HG03066 (cell line): ENCODE data around the gene ANKRD65.
"Not testable (repeated sequence)": the region's sequence is repeated elsewhere in the genome, so short reads cannot be mapped to it uniquely, and the experiment has no call there.

Experiments used
- ATAC-seq: cut with Tn5 transposase; IDR thresholded peaks from one replicate; pipeline ENCODE4 v1.9.1; 2021; ENCODE audit warnings: low read depth; ENCODE audit not compliant: unreplicated experiment

Gene ANKRD65

DNA sequence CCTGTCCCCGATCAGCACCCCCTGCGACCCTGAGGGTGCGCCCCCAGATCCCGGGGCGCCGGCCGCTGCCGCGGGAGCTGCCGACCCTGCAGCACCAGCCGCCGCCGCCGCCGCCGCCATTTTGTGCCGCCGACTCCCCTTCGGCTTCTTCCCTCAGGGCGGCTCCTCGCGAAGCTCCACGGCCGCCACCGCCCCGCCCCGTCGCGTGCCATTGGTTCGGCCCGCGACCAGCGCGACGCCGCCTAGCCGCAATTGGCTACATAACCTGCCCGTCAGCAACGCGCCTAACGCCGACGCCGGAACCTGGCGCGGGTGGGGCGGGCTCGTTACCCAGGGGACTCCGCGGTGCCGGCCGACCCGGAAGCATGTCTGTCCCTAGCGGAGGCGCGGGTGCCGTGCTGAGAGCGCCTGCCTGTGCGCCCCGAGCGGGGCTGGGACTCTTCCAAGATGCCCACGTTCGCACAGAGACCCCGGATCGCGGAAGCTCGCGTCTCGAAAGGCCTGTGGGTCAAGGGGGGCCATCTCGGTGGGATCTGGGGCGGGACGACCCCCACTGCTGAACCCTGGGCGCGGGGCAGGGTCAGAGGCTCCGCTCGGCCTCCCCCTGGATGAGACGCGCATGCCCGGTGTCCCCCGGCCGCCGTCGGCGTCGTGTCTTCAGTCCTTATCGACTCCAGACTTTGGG lies 21.7 kb downstream of the ANKRD65 start, which contains the start of gene CCNL2:
TSS of gene CCNL2 (minus strand) at position 149 of the 685 bp plus-strand sequence. CDS start at position 120, 29 bp downstream.
- ATAC-seq: peak; percentile 88

DNA sequence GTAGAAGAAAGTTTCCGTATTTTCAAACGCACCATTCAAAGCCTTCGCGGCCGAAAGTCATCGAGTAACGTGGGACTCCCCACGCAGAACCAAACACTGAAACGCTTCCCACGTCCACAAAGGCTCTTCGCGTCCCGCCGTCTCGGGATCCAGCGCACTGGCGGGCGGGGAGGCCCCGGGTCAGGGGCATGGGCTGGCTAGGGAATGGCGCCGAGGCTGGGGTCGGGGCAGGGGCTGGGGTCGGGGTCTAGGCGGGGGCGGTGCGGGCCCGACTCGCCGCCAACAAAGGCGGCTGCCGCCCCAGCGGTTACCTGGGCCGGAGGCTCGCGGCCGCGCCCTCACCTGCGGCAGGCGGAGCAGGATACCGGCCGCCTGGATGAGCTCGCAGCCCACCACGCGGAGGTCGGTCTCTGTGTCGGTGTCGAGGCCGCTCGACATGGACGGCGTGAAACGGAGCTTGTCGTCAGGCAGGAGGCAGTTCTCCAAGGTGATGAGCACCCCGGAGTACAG lies 22.3 kb downstream of the ANKRD65 start:
- no peak for ATAC-seq

DNA sequence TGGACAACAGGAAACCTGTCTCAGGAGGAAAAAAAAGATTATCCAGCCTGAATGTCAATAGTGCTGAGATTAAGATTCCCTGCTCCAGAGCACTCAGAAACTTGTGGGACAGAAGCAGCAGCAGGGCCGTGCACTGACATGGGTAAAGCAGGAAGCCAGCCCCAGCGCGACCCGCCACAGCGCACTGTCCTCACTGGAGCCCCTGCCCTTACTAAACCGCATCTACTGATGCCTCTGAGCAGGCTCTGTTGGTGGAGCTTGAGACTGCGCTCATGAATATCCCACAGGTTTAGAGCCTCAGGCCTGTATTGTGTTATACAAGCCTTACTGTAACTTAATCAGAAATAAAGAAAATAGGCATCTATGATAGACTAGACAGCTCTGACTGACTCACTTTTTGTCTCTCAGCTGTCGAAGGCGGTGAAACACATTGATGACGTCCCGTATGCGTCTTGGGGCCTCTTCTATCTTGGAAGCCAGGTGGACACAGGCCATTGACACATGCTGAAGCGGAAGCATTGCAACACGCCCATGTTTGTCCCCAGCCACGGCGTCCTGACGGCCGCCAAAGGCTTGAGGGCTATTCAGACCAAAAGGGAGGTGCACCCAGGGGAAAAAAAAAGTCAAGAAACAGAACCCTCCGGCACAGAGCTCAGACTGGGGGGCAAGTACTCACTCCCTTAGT lies 23.1 kb downstream of the ANKRD65 start:
- no peak for ATAC-seq

DNA sequence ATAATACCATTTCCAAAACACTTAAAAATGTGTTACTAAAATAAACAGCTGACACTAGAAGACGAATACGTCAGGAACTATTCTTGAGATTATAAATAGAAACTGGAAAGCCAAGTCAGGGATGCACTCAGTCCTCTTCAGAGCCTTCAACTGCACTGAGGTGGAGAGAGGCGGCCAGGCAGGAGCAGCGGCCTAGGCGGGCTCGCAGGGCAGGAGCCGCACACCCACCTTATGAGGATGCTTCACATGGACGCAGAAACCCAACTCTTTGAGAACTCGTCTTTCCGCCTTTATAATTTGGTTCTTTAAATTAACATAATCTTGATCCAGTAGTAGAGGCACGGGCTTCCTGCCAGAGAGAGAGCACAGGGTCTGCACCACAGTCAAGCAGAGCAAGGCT lies 25.9 kb downstream of the ANKRD65 start:
- ATAC-seq: no peak

DNA sequence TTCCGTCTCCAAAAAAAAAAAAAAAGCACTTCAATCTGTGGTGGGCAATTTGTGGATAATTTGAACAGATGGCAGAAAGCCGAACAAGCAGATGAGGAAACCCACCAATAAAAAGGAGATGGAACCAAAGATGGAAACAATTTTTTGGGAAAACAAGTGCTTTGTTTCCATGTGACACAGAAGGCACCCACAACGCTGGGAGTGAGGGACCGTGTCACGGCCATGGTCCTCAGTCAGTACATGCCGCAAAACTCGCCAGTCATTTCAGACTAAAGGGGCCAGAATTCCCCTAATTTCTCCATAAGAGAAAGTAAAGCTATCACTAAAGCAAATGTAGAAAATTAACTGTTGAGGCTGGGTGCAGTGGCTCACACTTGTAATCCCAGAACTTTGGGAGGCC lies 27.0 kb downstream of the ANKRD65 start:
- no peak for ATAC-seq

DNA sequence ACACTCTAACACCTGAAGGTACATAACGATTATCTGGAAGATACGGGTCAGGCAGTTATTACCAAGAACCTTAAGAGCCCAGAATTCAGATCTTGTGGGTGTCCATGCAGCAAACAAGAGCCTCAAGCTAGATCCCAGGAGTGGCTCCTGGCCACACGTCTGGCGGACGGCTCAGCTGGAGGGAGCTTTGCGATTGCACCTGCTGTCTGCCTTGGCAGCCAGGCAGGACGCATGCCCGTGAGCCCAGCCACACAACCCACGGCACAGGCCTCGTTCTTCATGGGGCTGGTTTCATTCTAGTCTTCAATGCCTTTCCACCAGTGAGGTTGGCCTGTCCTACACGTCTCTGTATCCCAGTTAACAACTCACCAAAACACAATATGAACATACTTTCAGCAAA lies 27.6 kb downstream of the ANKRD65 start:
- ATAC-seq: no peak

DNA sequence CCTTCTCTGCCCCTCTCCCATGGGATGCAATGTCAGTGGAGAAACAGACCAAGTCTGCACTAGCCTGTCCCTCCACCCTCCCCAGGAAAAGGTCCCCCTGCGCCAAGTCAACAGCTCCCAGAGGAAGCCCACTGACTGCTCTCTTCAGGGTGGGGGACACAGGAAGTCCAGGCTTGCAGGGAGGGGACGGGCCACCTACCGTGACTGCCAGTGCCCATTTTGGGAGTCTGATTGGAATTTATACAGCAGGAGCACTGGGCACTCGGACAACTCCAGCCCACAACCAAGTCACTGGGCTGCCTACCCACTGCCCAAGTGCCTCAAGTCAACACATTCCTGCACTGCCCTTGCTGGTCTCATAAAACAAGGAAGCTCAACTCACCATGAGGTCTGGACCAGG lies 28.1 kb downstream of the ANKRD65 start:
- no peak for ATAC-seq

DNA sequence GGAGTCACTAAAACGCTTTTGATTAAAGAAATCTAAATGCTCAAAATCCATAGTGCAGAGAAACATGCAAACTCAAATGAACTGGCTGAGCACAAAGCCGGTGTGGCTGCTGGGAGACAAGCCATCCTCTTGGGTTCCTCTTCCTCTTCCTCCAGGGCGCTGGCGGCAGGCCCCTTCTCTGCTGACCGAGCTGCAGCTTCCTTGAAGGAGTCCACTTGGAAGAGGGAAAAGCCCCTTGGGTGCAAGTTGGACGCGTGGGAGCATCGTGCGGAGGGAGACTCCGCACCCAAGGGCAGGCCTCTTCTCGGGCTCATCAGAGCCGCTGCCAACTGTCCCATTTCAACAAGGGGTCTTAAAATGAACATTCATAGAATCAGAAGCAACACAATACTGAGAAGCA lies 29.9 kb downstream of the ANKRD65 start:
- ATAC-seq: no peak

DNA sequence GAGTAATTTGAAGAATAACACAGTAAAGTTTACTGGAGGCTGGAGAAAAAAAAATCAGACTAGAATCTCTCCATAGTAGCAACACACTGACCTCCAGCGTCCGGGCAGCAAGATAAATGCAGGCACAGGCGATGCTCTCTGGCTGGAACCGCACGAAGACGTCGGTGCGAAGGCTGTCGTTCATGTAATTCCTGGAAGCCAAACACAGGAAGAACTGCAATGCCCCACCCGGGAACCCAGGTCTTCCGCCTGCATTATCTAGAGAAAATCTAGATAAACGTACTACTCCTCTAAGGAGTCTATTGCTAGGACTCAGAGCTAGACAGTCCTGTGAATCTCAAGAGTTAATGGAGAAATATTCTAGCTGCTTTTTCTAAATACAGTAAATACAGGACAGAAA lies 30.4 kb downstream of the ANKRD65 start:
- ATAC-seq: no peak

DNA sequence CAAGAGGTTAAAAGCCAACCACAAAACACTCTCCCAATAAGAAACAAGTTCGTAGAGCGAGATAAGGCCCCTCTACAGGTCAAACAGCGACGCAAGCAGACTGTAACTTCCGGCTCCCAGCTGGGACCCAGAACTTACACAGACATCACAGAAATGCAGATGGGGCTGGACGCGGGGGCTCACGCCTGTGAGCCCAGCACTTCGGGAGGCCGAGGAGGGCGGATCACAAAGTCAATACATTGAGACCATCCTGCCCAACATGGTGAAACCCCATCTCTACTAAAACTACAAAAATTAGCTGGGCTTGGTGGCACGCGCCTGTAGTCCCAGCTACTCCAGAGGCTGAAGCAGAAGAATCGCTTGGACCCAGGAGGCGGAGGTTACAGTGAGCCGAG lies 33.0 kb downstream of the ANKRD65 start:
- no peak for ATAC-seq

DNA sequence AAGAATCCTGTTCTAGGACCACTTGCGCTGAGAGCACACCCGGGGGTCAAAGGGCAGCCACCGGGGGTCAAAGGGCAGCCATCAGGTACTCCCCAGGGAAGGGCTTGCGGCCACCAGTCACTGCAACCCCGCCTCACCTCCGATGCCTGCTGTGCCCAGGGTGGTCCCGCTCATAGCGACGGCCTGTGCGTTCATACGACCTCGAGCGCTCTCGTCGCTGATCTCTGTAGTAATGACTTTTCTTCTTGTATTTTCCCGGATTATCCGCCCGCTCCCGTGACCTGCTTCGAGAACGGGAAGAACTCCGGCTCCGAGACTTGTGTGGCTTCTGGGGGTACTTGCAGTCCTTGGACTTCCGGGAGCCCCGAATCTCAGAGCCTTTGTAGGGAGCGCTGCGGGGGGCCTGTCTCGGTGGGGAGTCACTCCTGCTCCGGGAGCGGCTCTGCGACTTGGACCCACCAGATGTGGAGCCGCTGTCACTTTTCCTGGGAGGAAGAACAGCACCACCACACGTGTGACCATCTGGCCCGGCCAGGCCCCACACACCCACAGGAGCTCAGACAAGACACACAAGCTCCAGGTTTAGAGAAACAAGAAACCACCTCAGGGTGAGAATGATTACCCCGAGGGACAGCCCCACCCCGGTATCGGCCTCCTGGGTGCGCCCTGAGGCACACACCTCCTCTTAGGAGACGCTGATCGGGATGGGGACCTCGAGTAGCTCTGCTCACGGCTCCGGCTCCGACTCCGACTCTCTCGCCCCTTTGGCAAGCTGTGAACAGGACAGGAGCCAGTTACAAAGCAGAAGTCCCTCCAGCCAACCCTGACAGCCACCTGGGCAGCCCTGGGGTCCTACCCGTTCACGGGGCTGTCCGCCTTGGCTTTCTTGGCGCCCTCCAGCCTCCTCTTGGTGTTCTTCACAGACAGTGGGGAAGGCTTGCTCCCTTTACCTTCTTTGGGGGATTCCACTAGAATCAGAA lies 33.7 kb downstream of the ANKRD65 start:
- ATAC-seq: no peak

DNA sequence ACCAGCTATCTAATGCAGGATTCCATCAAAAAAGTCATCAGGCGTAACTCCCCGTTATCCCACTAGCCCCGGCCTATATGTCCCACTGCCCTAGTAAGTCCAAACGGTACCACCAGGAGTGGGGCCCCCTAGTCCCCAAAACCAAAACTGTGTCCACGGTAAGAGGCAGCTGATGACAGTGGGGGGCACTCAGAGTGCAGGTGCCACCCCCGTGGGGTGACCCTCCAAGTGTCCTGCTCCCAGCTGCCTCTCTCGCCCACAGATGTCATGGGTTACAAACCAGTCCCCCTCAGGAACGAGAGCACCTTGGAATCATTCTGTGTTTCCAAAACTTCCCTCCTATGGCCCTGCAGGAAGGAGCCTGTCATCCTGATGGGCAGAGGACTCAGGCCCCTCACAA lies 35.1 kb downstream of the ANKRD65 start:
- ATAC-seq: no peak

DNA sequence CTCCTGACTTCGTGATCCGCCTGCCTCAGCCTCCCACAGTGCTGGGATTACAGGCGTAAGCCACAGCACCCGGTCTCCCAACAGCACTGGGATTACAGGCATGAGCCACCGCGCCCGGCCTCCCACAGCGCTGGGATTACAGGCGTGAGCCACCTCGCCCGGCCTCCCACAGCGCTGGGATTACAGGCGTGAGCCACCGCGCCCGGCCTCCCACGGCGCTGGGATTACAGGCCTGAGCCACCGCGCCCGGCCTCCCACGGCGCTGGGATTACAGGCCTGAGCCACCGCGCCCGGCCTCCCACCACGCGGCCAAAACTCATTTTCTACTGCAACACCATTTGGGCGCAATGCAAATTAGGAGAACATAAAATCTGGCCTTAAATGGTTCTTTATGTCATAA lies 35.7 kb downstream of the ANKRD65 start:
- ATAC-seq: not testable (repeated sequence)

DNA sequence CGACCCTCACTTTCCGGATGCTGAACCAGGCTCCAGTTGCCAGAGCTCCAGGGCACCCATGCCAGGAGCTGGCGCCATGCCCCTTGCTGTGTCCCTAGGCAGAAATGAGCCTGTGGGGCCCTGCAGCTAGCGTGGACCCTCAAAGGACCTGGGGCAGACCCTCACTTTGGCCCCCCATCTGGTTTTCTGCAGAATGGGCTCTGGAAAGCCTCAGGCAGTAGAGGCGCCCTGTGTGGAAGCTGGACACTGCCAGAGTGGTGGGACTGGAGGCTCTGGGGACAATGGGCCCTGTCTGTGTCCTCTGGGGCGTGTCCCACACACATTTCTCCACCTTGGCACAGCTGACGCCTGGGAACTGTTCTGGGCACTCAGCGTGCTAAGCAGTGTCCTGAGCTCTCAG lies 39.8 kb downstream of the ANKRD65 start:
- no peak for ATAC-seq

DNA sequence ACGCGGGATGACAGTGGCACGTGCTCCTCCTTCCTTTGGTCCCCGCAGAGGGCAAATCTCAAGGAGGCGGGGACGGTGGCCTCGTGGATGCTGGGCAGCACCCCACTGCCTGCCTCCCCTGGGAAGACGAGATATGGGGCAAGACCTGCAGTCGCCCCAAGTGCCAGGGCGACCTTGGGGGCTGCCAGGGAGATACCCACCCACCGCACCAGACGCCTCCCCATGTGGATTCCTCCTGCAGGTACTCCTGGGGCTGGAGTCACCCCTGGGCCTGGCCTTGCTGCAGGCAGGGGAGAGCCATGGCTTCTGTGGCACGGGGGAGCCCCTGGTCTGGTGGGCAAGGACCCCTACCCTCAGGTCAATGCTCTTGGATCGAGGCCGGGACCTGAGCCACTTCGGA lies 40.2 kb downstream of the ANKRD65 start:
- no peak for ATAC-seq

DNA sequence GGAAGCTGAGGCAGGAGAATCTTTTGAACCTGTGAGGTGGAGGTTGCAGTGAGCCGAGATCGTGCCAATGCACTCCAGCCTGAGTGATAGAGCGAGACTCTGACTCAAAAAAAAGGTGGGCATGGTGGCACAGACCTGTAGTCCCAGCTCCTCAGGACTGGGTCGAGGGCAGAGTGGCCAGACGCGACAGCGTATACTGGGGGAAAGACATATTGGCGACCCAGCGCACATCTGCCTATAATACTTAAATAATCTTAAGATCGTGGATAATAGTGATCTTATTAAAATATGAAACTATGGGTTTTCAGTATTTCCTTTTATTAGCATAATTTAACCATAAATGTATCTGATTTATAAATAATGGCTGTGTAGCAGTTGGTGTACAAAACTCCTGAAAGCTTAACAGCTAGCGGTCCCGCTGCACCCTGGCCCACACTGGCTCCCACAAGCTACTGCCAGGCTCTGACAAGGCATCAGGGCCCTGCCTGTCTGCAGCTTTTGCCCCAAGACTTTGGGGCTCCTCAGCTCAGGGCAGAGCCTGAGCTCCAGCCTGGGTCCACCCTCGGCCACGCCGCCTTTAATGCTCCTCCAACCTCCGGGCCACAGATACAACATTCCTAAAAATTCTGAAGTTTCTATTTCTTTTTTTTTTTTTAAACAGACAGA lies 43.4 kb downstream of the ANKRD65 start:
- ATAC-seq: no peak

DNA sequence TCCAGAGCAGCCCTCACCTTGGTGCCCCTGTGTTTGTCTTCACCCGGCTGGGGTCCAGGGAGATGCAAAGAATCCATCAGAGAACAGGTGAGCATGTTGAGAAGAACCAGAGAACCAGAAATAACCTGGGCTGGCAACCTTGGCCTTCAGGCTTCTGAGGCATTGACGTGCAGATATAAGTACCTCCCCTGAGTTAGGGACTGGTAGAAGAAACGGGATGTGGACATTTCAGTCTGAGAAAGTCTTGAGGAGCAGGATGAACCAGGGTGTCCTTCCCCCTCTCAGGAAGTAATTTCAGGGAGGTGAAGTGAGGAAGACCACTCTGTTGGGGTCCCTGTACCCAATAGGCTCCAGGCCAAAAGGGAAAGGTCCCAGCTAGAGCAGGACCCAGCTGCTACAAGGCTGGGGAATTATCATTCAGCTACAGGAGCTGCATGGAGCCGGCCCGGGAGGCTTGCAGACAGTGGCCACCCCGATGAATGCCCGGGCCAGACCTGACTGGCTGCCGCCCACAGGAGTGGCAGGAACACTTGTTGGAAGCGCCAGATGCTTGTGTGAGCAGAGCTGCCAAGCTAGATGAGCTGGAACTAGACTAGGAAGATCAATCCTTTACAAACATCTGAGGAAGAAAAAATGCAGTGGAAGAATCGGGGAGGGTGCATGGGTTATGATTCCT lies 44.4 kb downstream of the ANKRD65 start:
- ATAC-seq: no peak

DNA sequence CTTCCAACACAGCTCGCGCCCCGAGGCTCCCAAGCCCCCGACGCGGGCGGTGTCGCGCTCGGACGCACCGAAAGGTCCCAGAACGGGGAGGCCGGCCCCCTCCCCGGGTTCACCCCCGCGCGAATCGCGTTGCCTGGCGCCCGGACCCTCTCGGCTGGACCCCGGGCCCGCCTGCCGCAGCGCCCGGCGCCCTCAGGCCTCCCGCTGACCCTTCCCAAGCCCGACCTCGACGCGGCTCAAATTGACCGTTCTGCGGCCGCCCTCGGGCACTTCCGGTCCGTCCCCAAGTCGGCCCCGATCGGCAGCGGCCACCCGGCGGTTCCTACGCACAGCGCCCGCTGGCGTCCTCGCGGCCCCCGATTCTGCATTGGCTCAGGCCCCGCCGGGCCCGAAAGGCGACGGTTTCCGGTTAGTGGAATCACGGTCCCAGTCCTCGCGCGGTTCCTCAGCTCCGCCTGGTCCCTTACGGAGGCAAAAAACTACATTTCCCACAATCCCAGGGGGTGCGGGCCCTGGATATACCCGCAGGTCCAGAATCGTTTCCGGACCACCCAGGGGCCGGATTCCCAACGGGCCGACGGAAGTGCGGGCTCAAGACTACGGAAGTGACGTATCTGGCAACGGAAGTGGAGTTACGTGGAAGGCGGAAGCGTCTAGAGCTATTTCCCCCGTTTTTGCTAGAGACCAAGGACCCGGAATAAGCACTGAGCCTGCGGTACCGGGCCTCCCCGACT lies 46.0 kb downstream of the ANKRD65 start, which contains the start of gene AURKAIP1:
TSS of gene AURKAIP1 (minus strand) at position 279 of the 734 bp plus-strand sequence. CDS start 451 bp downstream, outside the sequence.
- peak; percentile 87 for ATAC-seq

DNA sequence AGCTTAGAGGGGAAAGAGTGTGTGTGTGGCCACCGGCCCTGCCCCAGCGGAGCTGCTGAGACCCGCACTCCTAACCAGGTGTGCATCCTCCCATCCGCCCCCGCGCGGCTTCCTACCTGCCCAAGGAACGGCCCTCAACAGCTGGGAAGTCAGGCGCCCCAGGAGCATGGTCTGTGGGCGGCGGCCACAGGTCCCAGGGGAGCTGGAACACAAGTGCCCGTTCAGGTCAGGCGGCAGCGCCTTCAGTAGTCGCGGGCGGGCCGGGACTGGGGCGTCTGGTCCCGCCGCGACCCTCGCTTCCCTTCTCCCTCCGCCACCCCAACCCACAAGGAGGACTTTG lies 46.5 kb downstream of the ANKRD65 start:
- ATAC-seq: no peak
